Measurements from ENCODE around the gene CIDEA. TPM values are rescaled to one million over a fixed set of nuclear protein-coding genes. Genes with fewer than 3 reads are reported as not detected.

CIDEA gene
- total RNA-seq, 2 donors from 2014 or later, result 56.7 TPM; not detected in 1

- Histone ChIP-seq H3K9me3 (no peaks in the 10 kb centered on the region), H3K4me3 (no peak overlapping the region), H3K27me3 (no peaks in the 10 kb centered on the region), H3K36me3 (replicated peaks in 1 of 2; ENCODE audit: insufficient read depth in 1 of 2, low read depth in 2 of 2) (no peaks in the 10 kb centered on the region), H3K27ac (no peak overlapping the region), H3K4me1 (peaks cover 20% of the 10 kb centered on the region)
- DNase-seq (no peak), ATAC-seq (no peak)
- 18 to 24% methylated on average over 10 of the region's 10 CpGs for WGBS, 2 donors
- TF ChIP-seq CTCF (IDR thresholded peaks at IDR 0.05), result no peak
- intact Hi-C loops (cut with DNase I), result no loop called here
These were observed 34.2 kb downstream of the CIDEA start for GRCh38 chr18:12288403-12288755.

GRCh38 chr18:12290086-12290485 is 35.9 kb downstream of the CIDEA start:
- TF ChIP-seq CTCF (IDR thresholded peaks at IDR 0.05) (no peak), POLR2A (IDR thresholded peaks at IDR 0.05) (no peak)
- Histone ChIP-seq H3K4me1 (peaks cover 20% of the 10 kb centered on the region), H3K27ac (no peak overlapping the region), H3K4me3 (no peak overlapping the region), H3K36me3 (replicated peaks in 1 of 2; ENCODE audit: insufficient read depth in 1 of 2, low read depth in 2 of 2) (no peaks in the 10 kb centered on the region), H3K27me3 (no peaks in the 10 kb centered on the region), H3K9me3 (no peaks in the 10 kb centered on the region)
- ATAC-seq (no peak), DNase-seq (no peak)
- WGBS, 2 donors, result 88 to 90% methylated on average over 2 of the region's 2 CpGs
- intact Hi-C loops (cut with DNase I), result no loop called here

- Histone ChIP-seq H3K9me3 (no peaks in the 10 kb centered on the region), H3K27me3 (no peaks in the 10 kb centered on the region), H3K4me1 (peaks cover 20% of the 10 kb centered on the region), H3K27ac (no peak overlapping the region), H3K36me3 (replicated peaks in 1 of 2; ENCODE audit: insufficient read depth in 1 of 2, low read depth in 2 of 2) (no peaks in the 10 kb centered on the region), H3K4me3 (no peak overlapping the region)
- 77 to 78% methylated on average over 6 of the region's 6 CpGs for WGBS, 2 donors
- ATAC-seq, result no peak
- TF ChIP-seq CTCF (IDR thresholded peaks at IDR 0.05) (no peak), POLR2A (IDR thresholded peaks at IDR 0.05) (no peak)
- no peak for DNase-seq
- intact Hi-C loops (cut with DNase I), result no loop called here
These were observed 37.0 kb downstream of the CIDEA start for GRCh38 chr18:12291161-12291560.

GRCh38 chr18:12291690-12292089 is 37.5 kb downstream of the CIDEA start:
- intact Hi-C loops (cut with DNase I), result no loop called here
- 83 to 89% methylated on average over 14 of the region's 14 CpGs for WGBS, 2 donors
- Histone ChIP-seq H3K27me3 (no peaks in the 10 kb centered on the region), H3K36me3 (replicated peaks in 1 of 2; ENCODE audit: insufficient read depth in 1 of 2, low read depth in 2 of 2) (no peaks in the 10 kb centered on the region), H3K4me3 (no peak overlapping the region), H3K27ac (no peak overlapping the region), H3K9me3 (no peaks in the 10 kb centered on the region), H3K4me1 (peaks cover 20% of the 10 kb centered on the region)
- ATAC-seq (no peak), DNase-seq (no peak)
- TF ChIP-seq CTCF (IDR thresholded peaks at IDR 0.05), result no peak
- no peak for TF ChIP-seq POLR2A (IDR thresholded peaks at IDR 0.05)

GRCh38 chr18:12293831-12294230 is 39.7 kb downstream of the CIDEA start:
- no peak for DNase-seq
- WGBS, 2 donors, result 67 to 79% methylated on average over 11 of the region's 11 CpGs

More at GRCh38 chr18:12293831-12294230, 39.7 kb downstream of the CIDEA start:
- TF ChIP-seq CTCF (IDR thresholded peaks at IDR 0.05) (no peak), POLR2A (IDR thresholded peaks at IDR 0.05) (no peak)
- H3K27ac ChIP-seq, result no peak overlapping the region
- intact Hi-C loops (cut with DNase I), result no loop called here
- no peaks in the 10 kb centered on the region for H3K27me3 ChIP-seq
- H3K36me3 ChIP-seq (replicated peaks in 1 of 2; ENCODE audit: insufficient read depth in 1 of 2, low read depth in 2 of 2), result no peaks in the 10 kb centered on the region
- ATAC-seq, result no peak
- H3K4me1 ChIP-seq, result peaks cover 2% of the 10 kb centered on the region
- no peaks in the 10 kb centered on the region for H3K9me3 ChIP-seq
- H3K4me3 ChIP-seq, result no peak overlapping the region

Data from body of pancreas (tissue), 4 donors.